Measurements from ENCODE around the gene IRF2. TPM values are rescaled to one million over a fixed set of nuclear protein-coding genes. Genes with fewer than 3 reads are reported as not detected.

IRF2 gene
- total RNA-seq, 2 donors from 2014 or later, result 17.3 to 24.6 TPM

DNA sequence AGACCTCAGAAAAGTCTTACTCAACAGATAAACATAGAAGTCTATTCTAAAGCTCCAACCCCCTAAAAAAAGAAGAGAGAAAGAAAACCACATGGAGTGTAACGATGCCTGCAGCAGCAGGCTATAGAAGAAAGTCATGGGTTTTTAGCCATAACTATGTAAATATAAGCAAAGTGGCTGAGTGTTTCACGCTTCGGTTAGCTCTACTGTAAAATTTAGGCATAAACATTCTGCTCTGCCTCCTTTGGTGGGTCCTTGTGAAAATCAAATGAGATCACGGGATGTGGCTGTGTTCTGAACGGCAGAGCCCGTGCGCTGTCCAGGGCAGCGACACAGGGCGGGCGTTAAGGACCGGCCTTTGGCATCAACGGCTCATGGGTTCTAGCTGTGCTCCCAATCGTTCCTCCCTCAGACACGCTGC is 78.4 kb downstream of the IRF2 start:
- 96 to 100% methylated on average over 6 to 14 of the region's 14 CpGs for WGBS, 2 experiments (ENCODE audit: insufficient coverage in 1 of 2, insufficient read length in 1 of 2)
- Histone ChIP-seq H3K4me1 (ENCODE audit: control insufficient read depth, insufficient read depth, low read length) (peaks cover under 1% of the 10 kb centered on the region), H3K27me3 (ENCODE audit: control insufficient read depth, insufficient read depth, low read length, poor library complexity, severe bottlenecking) (no peaks in the 10 kb centered on the region), H3K36me3 (ENCODE audit: control insufficient read depth, insufficient read depth, low read length) (peaks cover 11% of the 10 kb centered on the region), H3K9me3 (ENCODE audit: control insufficient read depth, low read length) (peaks cover 7% of the 10 kb centered on the region), H3K9ac (ENCODE audit: extremely low read depth, low read length, poor library complexity, severe bottlenecking) (no peak overlapping the region), H3K4me3 (ENCODE audit: low read length) (no peak overlapping the region), H3K27ac (ENCODE audit: low read depth, low read length) (no peak overlapping the region)
- Mint-ChIP-seq H3K9me3 (no peaks in the 10 kb centered on the region), H3K27me3 (ENCODE audit: insufficient read depth) (no peaks in the 10 kb centered on the region), H3K27ac (no peak overlapping the region), H3K36me3 (ENCODE audit: low read depth) (peaks cover 82% of the 10 kb centered on the region), H3K4me3 (no peak overlapping the region), H3K4me1 (no peaks in the 10 kb centered on the region)
- no peak for DNase-seq
- TF ChIP-seq, protein P1, sequence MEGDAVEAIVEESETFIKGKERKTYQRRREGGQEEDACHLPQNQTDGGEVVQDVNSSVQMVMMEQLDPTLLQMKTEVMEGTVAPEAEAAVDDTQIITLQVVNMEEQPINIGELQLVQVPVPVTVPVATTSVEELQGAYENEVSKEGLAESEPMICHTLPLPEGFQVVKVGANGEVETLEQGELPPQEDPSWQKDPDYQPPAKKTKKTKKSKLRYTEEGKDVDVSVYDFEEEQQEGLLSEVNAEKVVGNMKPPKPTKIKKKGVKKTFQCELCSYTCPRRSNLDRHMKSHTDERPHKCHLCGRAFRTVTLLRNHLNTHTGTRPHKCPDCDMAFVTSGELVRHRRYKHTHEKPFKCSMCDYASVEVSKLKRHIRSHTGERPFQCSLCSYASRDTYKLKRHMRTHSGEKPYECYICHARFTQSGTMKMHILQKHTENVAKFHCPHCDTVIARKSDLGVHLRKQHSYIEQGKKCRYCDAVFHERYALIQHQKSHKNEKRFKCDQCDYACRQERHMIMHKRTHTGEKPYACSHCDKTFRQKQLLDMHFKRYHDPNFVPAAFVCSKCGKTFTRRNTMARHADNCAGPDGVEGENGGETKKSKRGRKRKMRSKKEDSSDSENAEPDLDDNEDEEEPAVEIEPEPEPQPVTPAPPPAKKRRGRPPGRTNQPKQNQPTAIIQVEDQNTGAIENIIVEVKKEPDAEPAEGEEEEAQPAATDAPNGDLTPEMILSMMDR (conservative IDR thresholded peaks at IDR 0.05), result no peak

DNA sequence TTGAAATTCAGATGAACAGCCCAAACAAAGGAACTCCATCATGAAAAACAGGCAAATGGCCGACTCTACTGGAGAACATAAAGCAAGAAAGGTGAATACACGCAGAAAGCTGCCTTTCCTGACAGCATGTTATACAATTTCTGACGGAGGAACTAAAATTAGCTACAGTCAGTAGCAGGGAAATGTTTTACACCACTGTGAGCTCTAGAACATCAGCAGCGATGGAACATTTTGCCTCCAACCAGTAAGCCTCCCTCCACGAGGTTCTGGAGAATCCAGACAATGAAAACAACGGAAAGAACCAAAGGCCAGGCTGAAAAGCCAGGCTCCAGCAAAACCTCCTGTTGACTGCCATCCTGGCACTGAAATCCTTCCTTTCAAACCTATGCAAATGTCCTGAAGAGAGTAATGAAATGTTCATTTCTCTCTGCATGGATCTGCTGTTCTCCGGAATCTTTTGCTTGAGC is 78.9 kb downstream of the IRF2 start:
- Mint-ChIP-seq H3K4me1 (no peaks in the 10 kb centered on the region), H3K9me3 (no peaks in the 10 kb centered on the region), H3K36me3 (ENCODE audit: low read depth) (peaks cover 82% of the 10 kb centered on the region), H3K4me3 (no peak overlapping the region), H3K27ac (no peak overlapping the region), H3K27me3 (ENCODE audit: insufficient read depth) (no peaks in the 10 kb centered on the region)
- no peak overlapping the region for H3K4me3 ChIP-seq (ENCODE audit: low read length)
- H3K27ac ChIP-seq (ENCODE audit: low read depth, low read length), result no peak overlapping the region
- WGBS, 2 experiments (ENCODE audit: insufficient coverage in 1 of 2, insufficient read length in 1 of 2), result 87 to 94% methylated on average over 5 to 7 of the region's 7 CpGs
- H3K27me3 ChIP-seq (ENCODE audit: control insufficient read depth, insufficient read depth, low read length, poor library complexity, severe bottlenecking), result no peaks in the 10 kb centered on the region
- no peak overlapping the region for H3K9ac ChIP-seq (ENCODE audit: extremely low read depth, low read length, poor library complexity, severe bottlenecking)
- H3K9me3 ChIP-seq (ENCODE audit: control insufficient read depth, low read length), result peaks cover 7% of the 10 kb centered on the region
- no peaks in the 10 kb centered on the region for H3K4me1 ChIP-seq (ENCODE audit: control insufficient read depth, insufficient read depth, low read length)
- TF ChIP-seq, protein P1 (conservative IDR thresholded peaks at IDR 0.05), result no peak
- DNase-seq, result peak; percentile 5
- H3K36me3 ChIP-seq (ENCODE audit: control insufficient read depth, insufficient read depth, low read length), result peaks cover 12% of the 10 kb centered on the region

DNA sequence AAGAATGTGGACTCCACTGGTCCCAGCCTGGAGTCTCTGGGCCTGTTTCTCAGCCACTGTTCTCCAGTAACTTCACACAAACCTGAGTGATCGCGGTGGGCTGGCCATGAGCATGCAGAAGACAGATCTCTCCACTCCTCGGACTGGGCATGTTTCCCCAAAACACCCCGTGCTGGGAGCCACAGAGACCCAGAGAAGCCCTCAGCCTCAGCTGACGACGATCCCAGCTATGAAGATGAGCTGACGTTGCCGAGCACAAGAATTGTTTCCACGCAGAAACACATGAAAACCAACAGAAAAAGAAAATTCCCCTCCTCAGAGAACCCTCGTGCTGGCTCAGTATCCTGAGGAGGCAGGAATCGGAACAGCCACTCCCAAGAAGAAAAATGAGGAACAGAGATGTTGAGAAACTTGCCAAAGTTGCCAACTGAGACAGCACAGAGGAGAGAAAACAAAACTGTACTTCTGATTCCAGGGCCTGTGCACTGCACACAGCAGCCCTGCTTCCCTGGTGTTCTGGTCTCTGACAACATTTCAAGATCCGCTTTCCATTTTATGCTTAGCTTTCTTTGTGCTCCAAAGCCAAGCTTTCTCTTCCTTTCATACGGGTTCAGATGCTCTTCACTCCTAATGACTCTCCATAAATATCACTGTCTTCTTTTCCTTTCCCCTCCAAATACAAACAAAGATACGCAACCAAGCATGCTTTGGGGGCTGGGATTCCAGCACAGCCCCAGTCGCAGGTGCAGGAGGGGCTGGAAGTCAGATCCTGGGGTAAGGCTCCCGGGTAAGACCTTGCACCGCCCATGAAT is 81.4 kb downstream of the IRF2 start:
- Histone ChIP-seq H3K4me3 (ENCODE audit: low read length) (no peak overlapping the region), H3K27me3 (ENCODE audit: control insufficient read depth, insufficient read depth, low read length, poor library complexity, severe bottlenecking) (no peaks in the 10 kb centered on the region), H3K4me1 (ENCODE audit: control insufficient read depth, insufficient read depth, low read length) (no peaks in the 10 kb centered on the region), H3K9me3 (ENCODE audit: control insufficient read depth, low read length) (peaks cover 7% of the 10 kb centered on the region), H3K27ac (ENCODE audit: low read depth, low read length) (peak overlapping the region; percentile 66), H3K9ac (ENCODE audit: extremely low read depth, low read length, poor library complexity, severe bottlenecking) (no peak overlapping the region), H3K36me3 (ENCODE audit: control insufficient read depth, insufficient read depth, low read length) (peaks cover 20% of the 10 kb centered on the region)
- Mint-ChIP-seq H3K36me3 (ENCODE audit: low read depth) (peaks cover 85% of the 10 kb centered on the region), H3K9me3 (no peaks in the 10 kb centered on the region), H3K27me3 (ENCODE audit: insufficient read depth) (no peaks in the 10 kb centered on the region), H3K4me3 (no peak overlapping the region), H3K27ac (no peak overlapping the region), H3K4me1 (peaks cover 6% of the 10 kb centered on the region)
- peak; percentile 7 for DNase-seq
- TF ChIP-seq, protein P1 (conservative IDR thresholded peaks at IDR 0.05), result no peak
- WGBS, 2 experiments (ENCODE audit: insufficient coverage in 1 of 2, insufficient read length in 1 of 2), result 92 to 95% methylated on average over 12 to 17 of the region's 17 CpGs

Measured in endodermal cell (in vitro differentiated cells).